GM12892 (cell line): ENCODE results near the gene CCDC33.

ENCODE experiments used
- POLR2A ChIP-seq: IDR thresholded peaks from 2 replicates; pipeline ENCODE4 v1.6.1; 2011; ENCODE audit warnings: low read depth, low read length, control low read depth
- POLR2AphosphoS5 ChIP-seq: IDR thresholded peaks from 2 replicates; pipeline ENCODE4 v1.6.1; 2011; ENCODE audit warnings: low read depth, low read length, control low read depth
- TAF1 ChIP-seq: IDR thresholded peaks from 2 replicates; pipeline ENCODE4 v1.6.1; 2011; ENCODE audit warnings: low read depth, mild to moderate bottlenecking, control low read depth, low read length, borderline replicate concordance

GRCh38 chr15:74214324-74215021 is 21.7 kb upstream of the CCDC33 start:
- no peak for TF ChIP-seq TAF1
- TF ChIP-seq POLR2A, result no peak
- TF ChIP-seq POLR2AphosphoS5, result no peak
